ENCODE data around the gene LMO2. TPM values are rescaled to one million over a fixed set of nuclear protein-coding genes. Genes with fewer than 3 reads are reported as not detected.

The LMO2 gene
- total and polyA plus RNA-seq, 4 donors: 1.5 to 81.9 (median 6.0) TPM

DNA sequence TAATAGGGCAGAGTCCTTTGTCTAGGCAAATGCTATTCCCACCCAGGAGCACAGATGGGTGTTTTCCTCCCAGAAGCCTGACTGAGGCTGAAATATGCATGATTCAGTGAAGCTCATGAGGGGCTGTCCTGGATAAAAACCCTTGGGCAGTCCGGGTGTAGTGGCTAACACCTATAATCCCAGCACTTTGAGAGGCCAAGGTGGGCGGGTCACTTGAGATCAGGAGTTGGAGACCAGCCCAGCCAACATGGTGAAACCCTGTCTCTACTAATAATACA, 48.6 kb upstream of the LMO2 start (continued):
- TF ChIP-seq, protein P1, sequence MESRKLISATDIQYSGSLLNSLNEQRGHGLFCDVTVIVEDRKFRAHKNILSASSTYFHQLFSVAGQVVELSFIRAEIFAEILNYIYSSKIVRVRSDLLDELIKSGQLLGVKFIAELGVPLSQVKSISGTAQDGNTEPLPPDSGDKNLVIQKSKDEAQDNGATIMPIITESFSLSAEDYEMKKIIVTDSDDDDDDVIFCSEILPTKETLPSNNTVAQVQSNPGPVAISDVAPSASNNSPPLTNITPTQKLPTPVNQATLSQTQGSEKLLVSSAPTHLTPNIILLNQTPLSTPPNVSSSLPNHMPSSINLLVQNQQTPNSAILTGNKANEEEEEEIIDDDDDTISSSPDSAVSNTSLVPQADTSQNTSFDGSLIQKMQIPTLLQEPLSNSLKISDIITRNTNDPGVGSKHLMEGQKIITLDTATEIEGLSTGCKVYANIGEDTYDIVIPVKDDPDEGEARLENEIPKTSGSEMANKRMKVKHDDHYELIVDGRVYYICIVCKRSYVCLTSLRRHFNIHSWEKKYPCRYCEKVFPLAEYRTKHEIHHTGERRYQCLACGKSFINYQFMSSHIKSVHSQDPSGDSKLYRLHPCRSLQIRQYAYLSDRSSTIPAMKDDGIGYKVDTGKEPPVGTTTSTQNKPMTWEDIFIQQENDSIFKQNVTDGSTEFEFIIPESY (IDR thresholded peaks at IDR 0.05): no peak
- TF ChIP-seq HNF4A (conservative IDR thresholded peaks at IDR 0.05) (no peak), JUND (IDR thresholded peaks at IDR 0.05) (no peak), FOXA2 (IDR thresholded peaks at IDR 0.05) (no peak)

DNA sequence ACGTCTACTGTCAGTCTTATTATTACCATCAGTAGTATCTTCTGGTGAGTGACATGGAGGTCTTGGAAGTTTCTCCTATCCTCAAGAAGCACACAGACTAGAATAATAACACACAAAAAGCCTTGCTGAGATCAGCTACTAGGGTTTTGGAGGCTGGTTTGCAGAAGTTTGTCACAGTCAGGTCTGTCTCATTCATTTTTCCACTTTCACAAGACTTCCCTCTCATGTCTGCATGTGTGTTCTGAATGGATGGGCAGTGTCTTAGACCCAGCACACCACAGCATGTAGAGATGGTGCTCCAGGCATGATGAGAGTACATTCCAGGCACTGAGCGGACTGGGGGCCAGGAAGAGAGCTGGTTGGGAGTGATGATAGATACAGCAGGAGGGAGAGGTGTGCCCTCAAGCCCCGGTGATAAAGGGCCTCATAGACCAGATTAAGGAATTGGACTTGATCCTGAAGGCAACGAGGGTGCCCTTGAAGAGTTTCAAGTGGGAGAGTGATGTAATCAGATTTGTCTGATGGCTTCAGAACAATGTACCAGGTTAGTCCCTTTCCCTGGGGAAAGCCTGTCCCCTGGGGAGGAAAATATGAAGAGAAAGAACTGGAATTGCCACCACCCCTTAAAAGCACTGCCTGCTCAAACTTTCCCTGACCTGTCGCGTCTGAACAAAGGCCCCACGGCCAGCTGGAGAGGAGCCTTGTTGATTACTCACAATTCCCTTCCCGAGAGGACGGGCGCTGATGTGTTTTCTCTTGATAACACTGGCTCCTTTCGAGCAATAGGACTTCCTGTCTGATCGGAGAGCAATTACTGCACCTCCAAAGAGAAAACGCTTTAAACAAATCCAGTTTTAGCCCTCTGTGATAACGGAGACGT, 45.1 kb upstream of the LMO2 start:
- H3K4me1 ChIP-seq (ENCODE audit: control insufficient read depth in 4 of 4, insufficient read depth in 4 of 4, low read length in 3 of 4): no peaks in the 10 kb centered on the region
- H3K27ac ChIP-seq (ENCODE audit: low read depth in 1 of 2, low read length in 2 of 2): peak overlapping the region in 1 of 2 donors; percentile 37
- no peak overlapping the region for H3K9ac ChIP-seq (ENCODE audit: low read depth in 1 of 2, low read length in 2 of 2)
- H3K36me3 ChIP-seq (ENCODE audit: control insufficient read depth in 4 of 4, insufficient read depth in 3 of 4, low read depth in 1 of 4, low read length in 3 of 4): no peaks in the 10 kb centered on the region
- H3K4me3 ChIP-seq (ENCODE audit: low read depth in 1 of 3, low read length in 3 of 3): no peak overlapping the region
- no peaks in the 10 kb centered on the region for H3K27me3 ChIP-seq (ENCODE audit: control insufficient read depth in 4 of 4, insufficient read depth in 4 of 4, low read length in 3 of 4)
- DNase-seq (ENCODE audit: low spot score): no peak
- TF ChIP-seq RAD21 (IDR thresholded peaks at IDR 0.05) (peak; percentile 15 to 28), FOXA2 (IDR thresholded peaks at IDR 0.05) (no peak), NR2F2 (IDR thresholded peaks at IDR 0.05) (peak; percentile 54), RXRA (IDR thresholded peaks at IDR 0.05) (peak in 1 of 2 donors; percentile 28)
- peaks cover 0 to 3% (median under 1%) of the 10 kb centered on the region in 4 donors for H3K9me3 ChIP-seq (ENCODE audit: control insufficient read depth in 4 of 4, low read length in 3 of 4)
- WGBS: 38% methylated on average over 15 of the region's 15 CpGs

- DNase-seq (ENCODE audit: low spot score): no peak
- peaks cover 0 to 3% (median 1%) of the 10 kb centered on the region in 4 donors for H3K9me3 ChIP-seq (ENCODE audit: control insufficient read depth in 4 of 4, low read length in 3 of 4)
- no peak overlapping the region for H3K9ac ChIP-seq (ENCODE audit: low read depth in 1 of 2, low read length in 2 of 2)
- no peaks in the 10 kb centered on the region for H3K36me3 ChIP-seq (ENCODE audit: control insufficient read depth in 4 of 4, insufficient read depth in 3 of 4, low read depth in 1 of 4, low read length in 3 of 4)
- no peak overlapping the region for H3K27ac ChIP-seq (ENCODE audit: low read depth in 1 of 2, low read length in 2 of 2)
- WGBS: 82% methylated on average over 14 of the region's 14 CpGs
- no peaks in the 10 kb centered on the region for H3K27me3 ChIP-seq (ENCODE audit: control insufficient read depth in 4 of 4, insufficient read depth in 4 of 4, low read length in 3 of 4)
- H3K4me1 ChIP-seq (ENCODE audit: control insufficient read depth in 4 of 4, insufficient read depth in 4 of 4, low read length in 3 of 4): no peaks in the 10 kb centered on the region
- no peak overlapping the region for H3K4me3 ChIP-seq (ENCODE audit: low read depth in 1 of 3, low read length in 3 of 3)
- TF ChIP-seq TAF1 (conservative IDR thresholded peaks at IDR 0.05) (no peak), YY1 (IDR thresholded peaks at IDR 0.05) (no peak), SP1 (IDR thresholded peaks at IDR 0.05) (no peak), NR2F2 (IDR thresholded peaks at IDR 0.05) (no peak), HNF4G (IDR thresholded peaks at IDR 0.05) (no peak), REST (IDR thresholded peaks at IDR 0.05) (no peak), RAD21 (IDR thresholded peaks at IDR 0.05) (no peak), EGR1 (IDR thresholded peaks at IDR 0.05; ENCODE audit: low read depth in 2 of 2) (no peak), RXRA (IDR thresholded peaks at IDR 0.05) (no peak), FOXA2 (IDR thresholded peaks at IDR 0.05) (no peak), GABPA (IDR thresholded peaks at IDR 0.05 in 1 of 2, conservative IDR thresholded peaks at IDR 0.05 in 1 of 2) (no peak), FOXA1 (IDR thresholded peaks at IDR 0.05) (no peak), HNF4A (conservative IDR thresholded peaks at IDR 0.05) (no peak), JUND (IDR thresholded peaks at IDR 0.05) (no peak)
- TF ChIP-seq, protein P2, sequence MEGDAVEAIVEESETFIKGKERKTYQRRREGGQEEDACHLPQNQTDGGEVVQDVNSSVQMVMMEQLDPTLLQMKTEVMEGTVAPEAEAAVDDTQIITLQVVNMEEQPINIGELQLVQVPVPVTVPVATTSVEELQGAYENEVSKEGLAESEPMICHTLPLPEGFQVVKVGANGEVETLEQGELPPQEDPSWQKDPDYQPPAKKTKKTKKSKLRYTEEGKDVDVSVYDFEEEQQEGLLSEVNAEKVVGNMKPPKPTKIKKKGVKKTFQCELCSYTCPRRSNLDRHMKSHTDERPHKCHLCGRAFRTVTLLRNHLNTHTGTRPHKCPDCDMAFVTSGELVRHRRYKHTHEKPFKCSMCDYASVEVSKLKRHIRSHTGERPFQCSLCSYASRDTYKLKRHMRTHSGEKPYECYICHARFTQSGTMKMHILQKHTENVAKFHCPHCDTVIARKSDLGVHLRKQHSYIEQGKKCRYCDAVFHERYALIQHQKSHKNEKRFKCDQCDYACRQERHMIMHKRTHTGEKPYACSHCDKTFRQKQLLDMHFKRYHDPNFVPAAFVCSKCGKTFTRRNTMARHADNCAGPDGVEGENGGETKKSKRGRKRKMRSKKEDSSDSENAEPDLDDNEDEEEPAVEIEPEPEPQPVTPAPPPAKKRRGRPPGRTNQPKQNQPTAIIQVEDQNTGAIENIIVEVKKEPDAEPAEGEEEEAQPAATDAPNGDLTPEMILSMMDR (IDR thresholded peaks at IDR 0.05; ENCODE audit: low read depth, low read length, missing input control): no peak
- TF ChIP-seq, protein P1 (IDR thresholded peaks at IDR 0.05): no peak
- TF ChIP-seq, protein P3, sequence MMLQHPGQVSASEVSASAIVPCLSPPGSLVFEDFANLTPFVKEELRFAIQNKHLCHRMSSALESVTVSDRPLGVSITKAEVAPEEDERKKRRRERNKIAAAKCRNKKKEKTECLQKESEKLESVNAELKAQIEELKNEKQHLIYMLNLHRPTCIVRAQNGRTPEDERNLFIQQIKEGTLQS (IDR thresholded peaks at IDR 0.05): no peak
These were observed 43.9 kb upstream of the LMO2 start for GRCh38 chr11:33935461-33936456.

Data from liver (tissue), 9 donors.